Adrenal gland (tissue), 5 donors: ENCODE data around the gene UQCRH.

ENCODE experiments used
- POLR2A ChIP-seq, 2 donors: fragments of 450-650 bp; IDR thresholded peaks; one replicate each; pipeline ENCODE4 v1.6.1; 2017; ENCODE audit warnings: antibody characterized with exemption in 2 of 2, mild to moderate bottlenecking in 2 of 2, moderate library complexity in 1 of 2
- TF ChIP-seq, protein P1 (sequence below), 6 experiments: fragments of 450-650 bp in 4 of 6; fragments of 200-600 bp in 2 of 6; sonication (generic) in 1 of 6; IDR thresholded peaks; 1 replicate in 5 of 6; 2 replicates in 1 of 6; pipeline versions ENCODE4 v1.5.1 to v1.8.0; 2016 to 2021; ENCODE audit warnings: antibody characterized with exemption in 6 of 6, mild to moderate bottlenecking in 2 of 6, moderate library complexity in 1 of 6
- donor health status: DM: no; HTN: no; CAD: no.

DNA sequence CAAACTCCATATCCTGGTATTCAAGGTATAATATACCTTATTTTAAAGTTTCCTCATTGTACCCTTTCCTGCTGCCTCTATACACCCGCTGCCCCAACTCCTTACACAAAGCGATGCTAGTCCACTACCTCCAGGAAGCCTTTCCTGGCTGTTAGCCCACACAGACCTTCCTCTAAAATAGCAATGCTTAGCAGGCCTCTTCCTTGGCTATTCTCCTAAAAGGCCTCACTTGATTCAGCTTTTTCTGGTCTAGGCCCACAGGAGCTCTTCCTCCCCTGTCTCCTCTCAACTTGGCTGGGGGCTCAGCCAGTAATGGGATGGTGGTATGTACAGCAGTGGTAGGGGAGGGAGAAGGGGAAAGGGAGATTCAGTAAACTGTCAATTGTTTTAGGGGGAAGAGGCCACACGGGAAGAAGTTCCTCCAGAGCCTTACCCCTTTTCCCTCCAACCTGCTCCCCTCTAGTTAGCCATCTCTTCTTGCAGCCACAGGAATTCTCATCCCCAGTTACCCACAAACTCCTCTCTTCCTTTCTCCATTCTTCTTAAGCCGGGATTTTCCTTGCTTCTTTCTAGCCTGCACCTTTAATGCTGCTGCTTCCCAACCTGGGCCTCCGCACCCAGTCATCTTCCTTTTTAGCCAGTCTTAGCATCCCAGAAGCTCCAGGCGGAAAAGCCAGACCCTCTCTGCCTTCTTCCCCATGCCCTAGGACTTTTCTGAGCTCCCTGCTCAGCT is 2.7 kb upstream of the UQCRH start:
- TF ChIP-seq, protein P1, sequence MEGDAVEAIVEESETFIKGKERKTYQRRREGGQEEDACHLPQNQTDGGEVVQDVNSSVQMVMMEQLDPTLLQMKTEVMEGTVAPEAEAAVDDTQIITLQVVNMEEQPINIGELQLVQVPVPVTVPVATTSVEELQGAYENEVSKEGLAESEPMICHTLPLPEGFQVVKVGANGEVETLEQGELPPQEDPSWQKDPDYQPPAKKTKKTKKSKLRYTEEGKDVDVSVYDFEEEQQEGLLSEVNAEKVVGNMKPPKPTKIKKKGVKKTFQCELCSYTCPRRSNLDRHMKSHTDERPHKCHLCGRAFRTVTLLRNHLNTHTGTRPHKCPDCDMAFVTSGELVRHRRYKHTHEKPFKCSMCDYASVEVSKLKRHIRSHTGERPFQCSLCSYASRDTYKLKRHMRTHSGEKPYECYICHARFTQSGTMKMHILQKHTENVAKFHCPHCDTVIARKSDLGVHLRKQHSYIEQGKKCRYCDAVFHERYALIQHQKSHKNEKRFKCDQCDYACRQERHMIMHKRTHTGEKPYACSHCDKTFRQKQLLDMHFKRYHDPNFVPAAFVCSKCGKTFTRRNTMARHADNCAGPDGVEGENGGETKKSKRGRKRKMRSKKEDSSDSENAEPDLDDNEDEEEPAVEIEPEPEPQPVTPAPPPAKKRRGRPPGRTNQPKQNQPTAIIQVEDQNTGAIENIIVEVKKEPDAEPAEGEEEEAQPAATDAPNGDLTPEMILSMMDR (IDR thresholded peaks at IDR 0.05), result no peak
- no peak for TF ChIP-seq POLR2A (IDR thresholded peaks at IDR 0.05)
